Motor neuron (in vitro differentiated cells): ENCODE results near the gene PLB1. TPM values are rescaled to one million over a fixed set of nuclear protein-coding genes. Genes with fewer than 3 reads are reported as not detected.
"Not testable (repeated sequence)": the region's sequence is repeated elsewhere in the genome, so short reads cannot be mapped to it uniquely, and the experiment has no call there.

Experiments
- ATAC-seq, 8 experiments: fragments of 200-7000 bp; cut with Tn5 transposase; replicated peaks in 6 of 8; 2 replicates each; pipeline ENCODE4 v1.8.0; 2021; ENCODE audit warnings: mild to moderate bottlenecking in 8 of 8, moderate library complexity in 8 of 8
- H3K27ac ChIP-seq, 2 donors: fragments of 250-450 bp; sonication (Bioruptor Pico); 2 replicates each; pipeline ENCODE4 v1.9.0; 2021; ENCODE audit warnings: antibody characterized with exemption in 2 of 2, mild to moderate bottlenecking in 2 of 2, moderate library complexity in 1 of 2
- H3K4me1 ChIP-seq, 2 donors: fragments of 250-450 bp; sonication (Bioruptor Pico); replicated peaks in 1 of 2; 2 replicates each; pipeline ENCODE4 v1.6.1; 2021; ENCODE audit warnings: antibody characterized with exemption in 2 of 2, mild to moderate bottlenecking in 2 of 2, moderate library complexity in 1 of 2
- H3K4me3 ChIP-seq, 5 donors: fragments of 250-450 bp; sonication (Bioruptor Pico); 2 replicates each; pipeline ENCODE4 v1.9.0; 2021; ENCODE audit warnings: antibody characterized with exemption in 5 of 5, mild to moderate bottlenecking in 5 of 5, moderate library complexity in 4 of 5
- WGBS, 10 experiments: fragments of 450-650 bp; shearing (Covaris generic); methylation state at CpG; one replicate each; pipeline ENCODE4 v1.0.0; 2022; 5-methylcytosine and 5-hydroxymethylcytosine counted together
- in situ Hi-C, 9 experiments: fragments of 400-800 bp; cut with MboI; loops; one replicate each; pipeline ENCODE4 v1.15.0; 2021; ENCODE audit warnings: low sequenced_read_pairs in 9 of 9, low pct_unique_long_range_greater_than_20kb in 2 of 9; ENCODE audit not compliant: unreplicated experiment in 9 of 9
- total RNA-seq, 8 experiments: library from RNA; unstranded; fragments of 300-600 nt; gene quantifications; 2 replicates each; pipeline versions ENCODE4 v1.2.3 to v1.2.4, GENCODE V29; 2022

The PLB1 gene
- total RNA-seq, 8 experiments from 2014 or later, result 0.49 to 3.3 (median 1.3) TPM

GRCh38 chr2:28546242-28546641 is 50.4 kb downstream of the PLB1 start:
- in situ Hi-C loops, result no loop called here
- WGBS, 10 experiments, result 0 to 100% (median 29%) methylated on average over 1 to 4 of the region's 7 CpGs; no CpG with 5 or more reads in 6 of the 10 experiments
- peaks cover 14 to 17% of the 10 kb centered on the region in 2 donors for H3K4me1 ChIP-seq
- H3K27ac ChIP-seq, result no peak overlapping the region
- ATAC-seq, result no peak
- H3K4me3 ChIP-seq, result no peak overlapping the region

GRCh38 chr2:28547223-28547860 is 51.5 kb downstream of the PLB1 start:
- Histone ChIP-seq H3K27ac (no peak overlapping the region), H3K4me1 (peaks cover 14 to 17% of the 10 kb centered on the region in 2 donors), H3K4me3 (no peak overlapping the region)
- in situ Hi-C loops, result no loop called here
- WGBS, 10 experiments, result 40 to 100% (median 79%) methylated on average over 1 to 4 of the region's 7 CpGs; no CpG with 5 or more reads in 1 of the 10 experiments
- no peak for ATAC-seq

DNA sequence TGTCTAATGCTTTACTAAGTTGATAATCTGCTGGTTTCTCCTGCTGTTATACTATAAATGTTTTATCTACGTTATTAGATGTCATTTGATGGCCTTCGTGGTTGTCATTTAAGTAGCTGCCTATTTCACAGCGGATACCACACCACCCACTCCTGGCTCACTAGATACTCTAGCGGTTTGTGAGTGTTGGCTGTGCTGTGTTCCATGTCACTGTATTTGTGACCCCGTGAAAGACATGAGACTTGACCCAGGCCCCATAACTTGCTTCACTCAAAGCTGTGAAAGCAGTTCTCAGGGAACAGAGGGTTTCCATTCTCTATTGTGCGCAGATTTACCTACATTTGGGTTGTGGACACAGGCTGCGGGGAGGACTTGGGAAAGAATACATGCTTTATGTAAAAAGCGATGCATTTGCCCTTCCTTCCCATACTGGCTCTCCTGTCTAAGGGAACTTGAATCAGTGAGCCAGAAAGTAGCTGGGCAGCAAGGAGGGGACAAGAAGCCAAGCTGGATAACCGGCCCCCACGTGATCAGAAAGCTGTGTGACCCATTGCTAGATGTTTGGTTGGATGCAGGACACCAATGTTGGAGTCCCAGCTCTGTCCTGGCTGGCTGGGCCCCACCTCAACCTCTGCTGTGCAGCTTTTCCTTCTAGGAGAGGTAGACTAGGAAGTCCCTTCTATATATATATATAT is 52.2 kb downstream of the PLB1 start:
- Histone ChIP-seq H3K27ac (no peak overlapping the region), H3K4me1 (peaks cover 14 to 17% of the 10 kb centered on the region in 2 donors), H3K4me3 (no peak overlapping the region)
- no peak for ATAC-seq
- 25 to 100% (median 90%) methylated on average over 1 to 8 of the region's 10 CpGs for WGBS, 10 experiments
- in situ Hi-C loops, result no loop called here

GRCh38 chr2:28550345-28550744 is 54.5 kb downstream of the PLB1 start:
- H3K27ac ChIP-seq, H3K4me1 ChIP-seq, H3K4me3 ChIP-seq, ATAC-seq, in situ Hi-C loops: not testable (repeated sequence)
- 33 to 100% (median 86%) methylated on average over 1 to 6 of the region's 10 CpGs; no CpG with 5 or more reads in 1 of the 10 experiments for WGBS, 10 experiments

DNA sequence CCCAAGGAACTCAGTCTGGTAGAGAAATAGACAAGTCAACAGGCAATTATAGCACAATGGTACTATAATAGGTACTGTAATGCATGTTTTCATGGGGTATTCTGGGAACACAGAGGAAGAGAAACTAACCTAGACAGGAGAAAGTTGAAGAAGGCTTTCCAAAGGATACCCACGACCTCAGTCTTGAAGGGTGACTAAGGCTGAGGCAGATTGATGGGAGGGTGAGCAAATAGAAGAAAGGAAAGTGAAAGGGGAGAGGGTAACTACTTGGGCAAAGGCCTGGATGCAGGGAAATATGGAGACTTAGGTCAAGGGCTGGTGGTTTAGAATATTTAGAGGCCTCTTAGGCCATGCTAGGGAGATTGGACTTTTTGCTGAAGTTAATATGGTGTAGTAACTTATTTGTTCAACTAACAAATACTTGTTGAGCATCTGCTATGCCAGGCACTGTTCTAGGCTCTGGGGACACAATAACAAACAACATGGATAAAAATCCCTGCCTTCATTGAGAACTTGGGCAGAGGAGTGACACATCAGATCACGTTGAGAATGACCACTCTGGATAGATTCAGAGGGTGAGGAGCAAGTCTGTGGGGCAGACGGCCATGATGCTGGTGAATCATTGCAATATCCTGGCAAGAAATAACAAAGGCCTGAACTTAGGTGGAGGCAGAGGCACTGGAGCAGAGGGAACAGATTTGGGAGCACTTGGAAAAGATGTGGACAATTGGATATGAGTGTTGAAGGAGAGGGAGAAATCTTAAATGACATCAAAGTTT is 56.4 kb downstream of the PLB1 start:
- in situ Hi-C loops, result no loop called here
- no peaks in the 10 kb centered on the region for H3K4me1 ChIP-seq
- no peak for ATAC-seq
- H3K27ac ChIP-seq, result no peak overlapping the region
- H3K4me3 ChIP-seq, result no peak overlapping the region
- 0 to 50% (median 23%) methylated on average over 1 to 3 of the region's 3 CpGs; no CpG with 5 or more reads in 1 of the 10 experiments for WGBS, 10 experiments

DNA sequence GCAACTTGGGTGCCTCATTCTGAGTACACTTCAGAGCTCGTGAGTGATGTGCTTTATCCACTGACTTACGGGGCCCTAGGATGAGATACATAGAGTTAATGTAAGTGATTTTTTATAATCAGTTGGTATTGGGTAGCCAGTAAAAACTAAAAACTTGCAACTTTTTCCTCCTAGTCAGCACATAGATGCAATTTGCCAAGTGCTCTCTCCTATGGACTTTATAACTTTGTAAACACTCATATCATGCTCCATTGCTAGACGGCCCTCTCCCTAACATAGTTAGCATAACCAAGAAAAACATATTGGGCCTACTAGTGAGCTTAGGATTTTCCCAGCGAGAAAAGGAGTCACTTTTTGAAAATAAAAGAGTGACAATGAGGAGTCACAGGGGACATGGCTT is 60.4 kb downstream of the PLB1 start:
- Histone ChIP-seq H3K4me3 (no peak overlapping the region), H3K4me1 (peaks cover 13 to 15% of the 10 kb centered on the region in 2 donors), H3K27ac (no peak overlapping the region)
- in situ Hi-C loops, result no loop called here
- ATAC-seq, result no peak
- 13 to 100% (median 89%) methylated on average over 1 to 4 of the region's 4 CpGs; no CpG with 5 or more reads in 1 of the 10 experiments for WGBS, 10 experiments

- in situ Hi-C loops, result no loop called here
- WGBS, 10 experiments, result 0 to 100% (median 75%) methylated on average over 1 to 5 of the region's 6 CpGs; no CpG with 5 or more reads in 1 of the 10 experiments
- ATAC-seq, result peak in 5 of 8 experiments; percentile 60 to 84 (median 74)
- Histone ChIP-seq H3K27ac (no peak overlapping the region), H3K4me3 (no peak overlapping the region), H3K4me1 (peaks cover 13 to 15% of the 10 kb centered on the region in 2 donors)
These were observed 61.7 kb downstream of the PLB1 start for GRCh38 chr2:28557389-28558131.

DNA sequence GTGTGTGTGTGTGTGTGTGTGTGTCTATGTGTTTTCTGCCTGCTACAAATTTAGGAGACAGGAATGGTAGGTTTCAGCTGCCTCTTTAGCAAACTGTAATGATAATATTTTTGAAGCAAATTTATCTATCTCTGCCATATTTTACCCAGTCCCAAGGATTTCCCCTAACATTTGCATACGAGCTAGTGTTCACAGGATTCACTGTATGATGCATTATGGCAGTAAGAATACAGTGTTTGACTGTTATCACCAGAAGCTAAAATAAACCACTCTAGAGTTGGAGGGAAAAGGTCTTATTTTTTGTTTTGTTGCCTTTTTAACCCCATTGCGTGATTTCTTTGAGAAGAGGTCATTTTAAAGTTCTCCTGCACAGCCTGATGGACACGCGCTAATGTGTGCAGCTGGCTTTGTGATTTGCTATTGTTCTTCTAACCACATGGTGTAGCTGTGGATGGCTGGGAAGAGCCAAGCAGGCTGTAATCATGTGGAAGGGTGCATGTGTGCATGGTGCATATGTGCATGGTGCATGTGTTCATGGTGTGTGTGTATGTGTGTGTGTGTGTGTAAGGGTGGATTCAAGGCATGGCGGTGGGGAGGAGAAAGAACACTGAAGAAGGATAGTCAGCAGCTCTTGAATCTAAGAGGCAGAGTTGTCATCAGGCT is 62.4 kb downstream of the PLB1 start:
- in situ Hi-C loops, result no loop called here
- Histone ChIP-seq H3K4me3 (no peak overlapping the region), H3K27ac (no peak overlapping the region), H3K4me1 (peaks cover 13 to 15% of the 10 kb centered on the region in 2 donors)
- ATAC-seq, result peak in 7 of 8 experiments; percentile 27 to 97 (median 94)
- WGBS, 10 experiments, result 48 to 100% (median 74%) methylated on average over 1 to 5 of the region's 5 CpGs; no CpG with 5 or more reads in 1 of the 10 experiments

DNA sequence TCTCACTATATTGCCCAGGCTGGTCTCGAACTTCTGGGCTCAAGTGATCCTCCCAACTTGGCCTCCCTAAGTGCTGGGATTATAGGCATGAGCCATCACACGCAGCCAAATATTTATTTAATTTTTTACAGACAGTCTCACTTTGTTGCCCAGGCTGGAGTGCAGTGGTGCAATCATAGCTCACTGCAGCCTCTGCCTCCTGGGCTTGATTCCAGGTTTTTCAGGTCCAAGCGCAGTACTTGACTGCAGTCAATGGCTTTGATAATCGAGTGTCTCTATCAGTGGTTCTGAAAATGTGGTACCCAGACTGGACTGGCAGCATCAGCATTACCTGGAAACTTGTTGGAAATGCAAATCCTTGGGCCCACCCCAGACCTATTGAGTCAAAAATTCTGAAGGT is 63.1 kb downstream of the PLB1 start:
- Histone ChIP-seq H3K27ac (no peak overlapping the region), H3K4me1 (peaks cover 13 to 15% of the 10 kb centered on the region in 2 donors), H3K4me3 (no peak overlapping the region)
- peak in 1 of 8 experiments; percentile 6 for ATAC-seq
- in situ Hi-C loops, result no loop called here
- WGBS, 10 experiments, result 0 to 100% (median 90%) methylated on average over 1 to 4 of the region's 4 CpGs; no CpG with 5 or more reads in 1 of the 10 experiments

- H3K27ac ChIP-seq, result no peak overlapping the region
- WGBS, 10 experiments, result 17 to 71% (median 40%) methylated on average over 1 of the region's 1 CpG; no CpG with 5 or more reads in 7 of the 10 experiments
- no peak overlapping the region for H3K4me3 ChIP-seq
- ATAC-seq, result no peak
- in situ Hi-C loops, result no loop called here
- H3K4me1 ChIP-seq, result peaks cover 2 to 5% of the 10 kb centered on the region in 2 donors
These were observed 68.0 kb downstream of the PLB1 start for GRCh38 chr2:28563869-28564268.

GRCh38 chr2:28564346-28564745 is 68.5 kb downstream of the PLB1 start:
- in situ Hi-C loops, result no loop called here
- WGBS, 10 experiments, result 60 to 84% methylated on average over 1 to 3 of the region's 4 CpGs; no CpG with 5 or more reads in 8 of the 10 experiments
- Histone ChIP-seq H3K4me1 (peaks cover 2 to 5% of the 10 kb centered on the region in 2 donors), H3K27ac (no peak overlapping the region), H3K4me3 (no peak overlapping the region)
- no peak for ATAC-seq

GRCh38 chr2:28565033-28565432 is 69.2 kb downstream of the PLB1 start:
- Histone ChIP-seq H3K4me3 (no peak overlapping the region), H3K4me1 (peaks cover 2 to 5% of the 10 kb centered on the region in 2 donors), H3K27ac (no peak overlapping the region)
- ATAC-seq, result no peak
- WGBS, 10 experiments, result 59 to 100% (median 97%) methylated on average over 1 to 4 of the region's 4 CpGs; no CpG with 5 or more reads in 4 of the 10 experiments
- in situ Hi-C loops, result no loop called here
